Measurements from ENCODE around the gene GATAD2A. TPM values are rescaled to one million over a fixed set of nuclear protein-coding genes. Genes with fewer than 3 reads are reported as not detected.

GATAD2A gene
- polyA plus RNA-seq, 4 donors, result 40.6 to 57.7 (median 50.0) TPM

GRCh38 chr19:19540715-19541515 is 135.4 kb downstream of the GATAD2A start:
- no peak for DNase-seq (ENCODE audit: low read depth in 4 of 4, low spot score in 2 of 4)

- DNase-seq (ENCODE audit: low read depth in 4 of 4, low spot score in 2 of 4), result no peak
Observed at GRCh38 chr19:19541616-19542015, 136.1 kb downstream of the GATAD2A start.

GRCh38 chr19:19542507-19542906 is 137.0 kb downstream of the GATAD2A start:
- DNase-seq (ENCODE audit: low read depth in 4 of 4, low spot score in 2 of 4), result no peak

- no peak for DNase-seq (ENCODE audit: low read depth in 4 of 4, low spot score in 2 of 4)
Observed at GRCh38 chr19:19543101-19543500, 137.6 kb downstream of the GATAD2A start.

- no peak for DNase-seq (ENCODE audit: low read depth in 4 of 4, low spot score in 2 of 4)
Observed at GRCh38 chr19:19543640-19544039, 138.2 kb downstream of the GATAD2A start.

GRCh38 chr19:19544257-19544953 is 138.9 kb downstream of the GATAD2A start:
- DNase-seq (ENCODE audit: low read depth in 4 of 4, low spot score in 2 of 4), result no peak

GRCh38 chr19:19544954-19545591 is 139.6 kb downstream of the GATAD2A start:
- no peak for DNase-seq (ENCODE audit: low read depth in 4 of 4, low spot score in 2 of 4)

GRCh38 chr19:19545707-19546106 is 140.2 kb downstream of the GATAD2A start:
- DNase-seq (ENCODE audit: low read depth in 4 of 4, low spot score in 2 of 4), result no peak

GRCh38 chr19:19546751-19547162 is 141.3 kb downstream of the GATAD2A start:
- no peak for DNase-seq (ENCODE audit: low read depth in 4 of 4, low spot score in 2 of 4)

GRCh38 chr19:19547674-19548336 is 142.3 kb downstream of the GATAD2A start:
- no peak for DNase-seq (ENCODE audit: low read depth in 4 of 4, low spot score in 2 of 4)

- DNase-seq (ENCODE audit: low read depth in 4 of 4, low spot score in 2 of 4), result no peak
Observed at GRCh38 chr19:19548915-19549759, 143.7 kb downstream of the GATAD2A start.

- no peak for DNase-seq (ENCODE audit: low read depth in 4 of 4, low spot score in 2 of 4)
Observed at GRCh38 chr19:19549804-19550464, 144.5 kb downstream of the GATAD2A start.

- no peak for DNase-seq (ENCODE audit: low read depth in 4 of 4, low spot score in 2 of 4)
Observed at GRCh38 chr19:19550485-19550929, 145.0 kb downstream of the GATAD2A start.

GRCh38 chr19:19550972-19551852 is 145.7 kb downstream of the GATAD2A start:
- DNase-seq (ENCODE audit: low read depth in 4 of 4, low spot score in 2 of 4), result no peak

GRCh38 chr19:19551853-19552192 is 146.3 kb downstream of the GATAD2A start:
- DNase-seq (ENCODE audit: low read depth in 4 of 4, low spot score in 2 of 4), result no peak

- DNase-seq (ENCODE audit: low read depth in 4 of 4, low spot score in 2 of 4), result no peak
Observed at GRCh38 chr19:19552798-19553197, 147.3 kb downstream of the GATAD2A start.

- DNase-seq (ENCODE audit: low read depth in 4 of 4, low spot score in 2 of 4), result no peak
Observed at GRCh38 chr19:19553670-19554069, 148.2 kb downstream of the GATAD2A start.

Measured in left renal cortex interstitium (tissue), 4 donors.